K562 (cell line): ENCODE results near the gene SPATA45. TPM values are rescaled to one million over a fixed set of nuclear protein-coding genes. Genes with fewer than 3 reads are reported as not detected.
A peak's percentile ranks its signal among the peaks of the same experiment; 100 is the strongest.

Experiments
- ADNP ChIP-seq: fragments of 200-800 bp; sonication (Bioruptor generic); IDR thresholded peaks from 2 replicates; pipeline ENCODE4 v1.6.1; 2016; ENCODE audit warnings: missing genetic modification characterization, missing compliant biosample characterization
- CREB1 ChIP-seq, 2 experiments: sonication (generic) in 1 of 2; formaldehyde crosslinking in 1 of 2; IDR thresholded peaks; 2 replicates each; pipeline versions ENCODE4 v1.6.1 to v1.8.0; 2012 to 2022; ENCODE audit warnings: inconsistent platforms in 1 of 2, mild to moderate bottlenecking in 1 of 2, missing genetic modification reagents in 1 of 2, moderate library complexity in 1 of 2
- DACH1 ChIP-seq: fragments of 450-650 bp; IDR thresholded peaks from 2 replicates; pipeline ENCODE4 v1.6.1; 2018; ENCODE audit not compliant: partially characterized antibody
- KHSRP ChIP-seq: fragments of 450-650 bp; IDR thresholded peaks from 2 replicates; pipeline ENCODE4 v1.6.1; 2017
- MIER1 ChIP-seq: fragments of 450-650 bp; IDR thresholded peaks from 2 replicates; pipeline ENCODE4 v1.6.1; 2016; ENCODE audit warnings: antibody characterized with exemption, mild to moderate bottlenecking, low read depth
- MITF ChIP-seq: IDR thresholded peaks from 2 replicates; pipeline ENCODE4 v1.6.1; 2014; ENCODE audit warnings: antibody characterized with exemption
- SMAD4 ChIP-seq: fragments of 250-450 bp; sonication (Bioruptor Pico); conservative IDR thresholded peaks from 2 replicates; pipeline ENCODE4 v1.8.0; 2021; ENCODE audit warnings: inconsistent platforms, mild to moderate bottlenecking, moderate library complexity
- UBTF ChIP-seq, 2 experiments: IDR thresholded peaks; 2 replicates each; pipeline ENCODE4 v1.6.1; 2012; ENCODE audit warnings: improper control_type of control experiment in 2 of 2, low read depth in 2 of 2, low read length in 2 of 2, borderline replicate concordance in 1 of 2
- ZBTB11 ChIP-seq, 3 experiments: fragments of 200-800 bp in 1 of 3; fragments of 250-450 bp in 1 of 3; fragments of 450-650 bp in 1 of 3; sonication (Bioruptor Pico) in 1 of 3; sonication (Bioruptor generic) in 1 of 3; formaldehyde crosslinking in 1 of 3; IDR thresholded peaks; 2 replicates each; pipeline versions ENCODE4 v1.6.1 to v1.8.0; 2016 to 2022; ENCODE audit warnings: mild to moderate bottlenecking in 2 of 3, missing genetic modification characterization in 2 of 3, missing compliant biosample characterization in 1 of 3, moderate library complexity in 1 of 3
- ZNF444 ChIP-seq: fragments of 250-450 bp; sonication (Bioruptor Pico); IDR thresholded peaks from 2 replicates; pipeline ENCODE4 v1.4.0; 2020; ENCODE audit warnings: mild to moderate bottlenecking, moderate library complexity
- polyA plus RNA-seq, 8 experiments: library from polyadenylated mRNA; depleted of rRNA in 4 of 8; stranded (reverse) in 5 of 8; unstranded in 3 of 8; fragments of >200 nt; fragmentation: Nextera tagmentation in 2 of 8; fragmentation: Illumina TruSeq in 1 of 8; extraction: Ambion mirVana in 2 of 8; extraction: Trizol in 1 of 8; gene quantifications; 2 replicates each; pipeline versions ENCODE4 v1.2.1 to v1.2.3, GENCODE V29; 2011 to 2014; ENCODE audit warnings: inconsistent platforms in 1 of 8, missing spikeins in 1 of 8
- total RNA-seq, 7 experiments: library from RNA; depleted of rRNA in 6 of 7; stranded (reverse); fragments of >200 nt in 6 of 7; fragmentation: Illumina TruSeq in 2 of 7; extraction: Trizol in 2 of 7; gene quantifications; 2 replicates each; pipeline versions ENCODE4 v1.2.1 to v1.2.3, GENCODE V29; 2011 to 2021; ENCODE audit warnings: low replicate concordance in 1 of 7
- TF ChIP-seq, protein P1 (sequence below): fragments of 450-650 bp; IDR thresholded peaks from 2 replicates; pipeline ENCODE4 v1.6.1; 2016; ENCODE audit warnings: antibody characterized with exemption

SPATA45 gene
- total and polyA plus RNA-seq, 9 of the 15 experiments (the other 6 are each of a cell fraction or from before 2014, with no cell fraction given): 0.18 TPM; not detected in 8

GRCh38 chr1:212860713-212861581, 13.5 kb upstream of the SPATA45 start (continued):
- TF ChIP-seq ZBTB11 (CRISPR knock-in tag; IDR thresholded peaks at IDR 0.05) (peak in 1 of 3 experiments; percentile 84; a peak in 2 of 6 replicates), MITF (0 out of 2 replicates have a peak, but pooled peaks have one; percentile 13), ZNF444 (CRISPR knock-in tag) (no peak), KHSRP (peak; percentile 75), UBTF (IDR thresholded peaks at IDR 0.05; ENCODE audit: borderline replicate concordance in 1 of 2, low read depth in 2 of 2, low read length in 2 of 2) (no peak), MIER1 (peak; percentile 43; the same call in 1 of the 2 replicates), ADNP (tag) (peak; percentile 21; the same call in 1 of the 2 replicates), DACH1 (peak; percentile 90), CREB1 (IDR thresholded peaks at IDR 0.05) (peak; percentile 74), CREB1 (CRISPR knock-in tag; IDR thresholded peaks at IDR 0.05) (0 out of 2 replicates have a peak, but pooled peaks have one; percentile 6), SMAD4 (CRISPR knock-in tag) (peak; percentile 95)
- TF ChIP-seq, protein P1, sequence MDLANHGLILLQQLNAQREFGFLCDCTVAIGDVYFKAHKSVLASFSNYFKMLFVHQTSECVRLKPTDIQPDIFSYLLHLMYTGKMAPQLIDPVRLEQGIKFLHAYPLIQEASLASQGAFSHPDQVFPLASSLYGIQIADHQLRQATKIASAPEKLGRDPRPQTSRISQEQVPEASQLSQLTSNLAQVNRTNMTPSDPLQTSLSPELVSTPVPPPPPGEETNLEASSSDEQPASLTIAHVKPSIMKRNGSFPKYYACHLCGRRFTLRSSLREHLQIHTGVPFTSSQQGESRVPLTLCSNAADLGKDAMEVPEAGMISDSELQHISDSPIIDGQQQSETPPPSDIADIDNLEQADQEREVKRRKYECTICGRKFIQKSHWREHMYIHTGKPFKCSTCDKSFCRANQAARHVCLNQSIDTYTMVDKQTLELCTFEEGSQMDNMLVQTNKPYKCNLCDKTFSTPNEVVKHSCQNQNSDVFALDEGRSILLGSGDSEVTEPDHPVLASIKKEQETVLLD: peak; percentile 84
